GM12892 (cell line): ENCODE measurements around the gene TGFA.

ENCODE experiments used
- POLR2A ChIP-seq: IDR thresholded peaks from 2 replicates; pipeline ENCODE4 v1.6.1; 2011; ENCODE audit warnings: low read depth, low read length, control low read depth
- TAF1 ChIP-seq: IDR thresholded peaks from 2 replicates; pipeline ENCODE4 v1.6.1; 2011; ENCODE audit warnings: low read depth, mild to moderate bottlenecking, control low read depth, low read length, borderline replicate concordance

DNA sequence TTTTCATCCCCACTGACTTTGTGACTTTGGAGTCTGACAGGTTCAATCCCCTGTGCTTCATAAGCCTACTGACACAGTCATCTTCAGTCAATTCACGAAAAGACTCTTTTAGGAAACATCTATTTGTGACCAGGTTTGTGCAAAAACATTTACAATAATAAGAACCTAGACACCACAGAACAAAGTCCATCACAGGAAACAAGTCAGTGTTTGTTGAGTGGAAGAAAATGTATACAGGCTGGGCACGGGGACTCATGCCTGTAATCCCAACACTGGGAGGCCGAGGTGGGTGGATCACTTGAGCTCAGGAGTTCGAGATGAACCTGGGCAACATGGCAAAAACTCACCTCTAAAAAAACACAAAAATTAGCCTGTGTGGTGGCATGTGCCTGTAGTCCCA lies 49.7 kb downstream of the TGFA start:
- TF ChIP-seq POLR2A (no peak), TAF1 (no peak)
